ENCODE data around the gene CUL9.

Gene CUL9

DNA sequence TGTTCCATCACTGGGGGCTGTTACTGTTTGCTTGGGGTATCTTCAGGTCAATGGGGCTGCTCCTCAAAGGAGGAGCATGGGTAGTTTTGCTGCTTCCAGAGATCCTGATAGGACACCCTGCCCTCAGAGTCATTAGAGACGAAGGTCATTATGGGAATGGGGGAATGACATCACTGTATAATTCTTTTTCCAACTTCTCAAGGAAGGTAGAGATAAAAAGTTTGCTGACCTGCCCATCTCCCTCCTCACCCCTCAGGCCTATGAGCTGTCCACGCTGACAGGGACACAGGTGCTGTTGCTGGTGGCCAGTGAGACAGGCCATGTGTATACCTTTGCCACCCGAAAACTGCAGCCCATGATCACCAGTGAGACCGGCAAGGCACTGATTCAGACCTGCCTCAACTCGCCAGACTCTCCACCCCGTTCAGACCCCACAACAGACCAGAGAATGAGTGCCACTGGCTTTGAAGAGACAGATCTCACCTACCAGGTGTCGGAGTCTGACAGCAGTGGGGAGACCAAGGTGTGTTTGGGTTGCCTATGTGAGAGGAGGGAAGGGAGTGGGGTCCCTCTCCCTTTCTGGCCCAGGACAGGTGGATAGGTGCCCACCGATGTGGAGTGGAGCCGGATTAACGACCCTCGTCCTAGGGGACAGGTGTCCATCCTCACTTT, 8.3 kb upstream of the CUL9 start:
- no peak for DNase-seq (ENCODE audit: low spot score)

DNA sequence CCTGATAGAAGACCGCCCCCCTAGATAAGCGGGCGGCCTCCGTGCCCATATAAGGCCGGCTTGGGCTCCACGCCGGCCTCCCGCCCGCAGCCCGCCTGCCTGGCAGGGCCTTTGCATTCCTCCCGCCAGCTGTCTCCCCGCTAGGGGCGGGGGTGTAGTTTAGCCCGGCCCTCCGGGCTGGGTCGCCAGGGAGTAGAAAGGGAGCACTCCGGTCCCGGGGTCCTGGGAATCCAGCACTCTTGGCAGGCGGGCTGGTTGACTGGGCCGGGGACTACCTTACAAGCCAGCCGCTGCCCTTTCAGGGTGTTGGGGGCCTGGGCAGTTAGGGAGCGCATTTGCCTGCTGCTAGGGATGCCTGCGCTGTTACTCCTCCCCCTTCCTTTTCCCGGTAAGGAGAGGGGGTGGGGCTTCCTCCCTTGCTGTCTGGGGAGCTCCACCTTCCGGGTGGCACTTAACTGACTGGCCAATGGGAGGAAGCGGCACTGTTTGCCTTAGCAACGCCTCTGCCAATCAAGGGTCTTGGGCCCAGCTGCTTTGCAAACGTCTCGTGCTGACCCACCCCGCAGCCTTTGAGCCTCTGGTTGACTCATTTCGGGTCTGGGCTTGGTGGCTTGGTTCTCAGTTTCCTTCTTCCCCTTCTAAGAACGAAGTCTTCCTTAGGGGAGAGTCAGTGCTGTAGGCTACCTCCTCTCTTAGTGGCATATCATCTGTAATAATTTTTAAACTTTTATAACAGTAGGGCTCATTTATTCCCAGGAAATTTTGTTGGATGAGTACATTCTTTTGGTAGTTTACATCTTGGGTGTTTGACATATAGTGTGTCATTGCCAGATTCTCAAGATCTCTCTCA, 7.5 kb upstream of the CUL9 start:
- DNase-seq (ENCODE audit: low spot score): peak; percentile 98

DNA sequence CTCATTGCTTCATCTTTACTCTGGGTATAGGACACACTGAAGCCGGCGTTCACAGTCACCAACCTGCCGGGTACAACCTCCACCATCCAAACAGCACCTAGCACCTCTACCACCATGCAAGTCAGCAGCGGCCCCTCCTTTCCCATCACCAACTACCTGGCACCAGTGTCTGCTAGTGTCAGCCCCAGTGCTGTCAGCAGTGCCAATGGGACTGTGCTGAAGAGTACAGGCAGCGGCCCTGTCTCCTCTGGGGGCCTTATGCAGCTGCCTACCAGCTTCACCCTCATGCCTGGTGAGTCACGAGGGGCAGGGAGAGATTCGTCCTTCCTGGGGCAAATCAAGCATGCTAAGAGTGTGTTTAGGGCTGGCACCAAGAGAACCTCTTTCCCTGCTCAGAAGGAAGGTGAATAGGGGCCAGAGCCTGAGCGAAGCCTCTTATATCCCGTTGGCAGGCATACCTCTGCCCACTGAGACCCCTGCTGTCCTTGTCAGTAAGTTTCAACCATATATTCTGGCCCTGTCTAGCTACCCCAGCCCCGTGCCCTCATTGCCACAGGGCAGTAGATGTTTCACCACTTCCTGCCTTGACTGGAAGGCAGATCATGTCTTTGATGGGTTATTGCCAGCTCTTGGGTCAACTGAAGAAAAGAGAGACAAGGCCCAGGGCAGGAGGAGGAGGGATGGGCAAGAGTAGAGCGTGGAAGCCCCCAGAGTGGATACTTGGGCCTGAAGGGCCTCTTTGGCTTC, 6.1 kb upstream of the CUL9 start:
- DNase-seq (ENCODE audit: low spot score): no peak

DNA sequence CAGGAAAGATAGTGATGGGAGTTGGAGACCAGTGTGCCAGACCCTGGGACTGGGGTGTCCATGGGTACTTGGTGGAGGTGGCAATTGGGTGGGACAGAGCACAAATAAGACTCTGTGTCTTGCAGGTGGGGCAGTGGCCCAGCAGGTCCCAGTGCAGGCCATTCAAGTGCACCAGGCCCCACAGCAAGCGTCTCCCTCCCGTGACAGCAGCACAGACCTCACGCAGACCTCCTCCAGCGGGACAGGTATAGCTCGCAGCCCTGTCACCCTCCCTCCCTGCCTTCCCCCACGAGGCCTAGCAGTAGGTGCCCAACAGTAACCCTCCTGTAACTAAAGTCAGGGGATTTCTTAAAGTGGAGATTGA, 5.6 kb upstream of the CUL9 start:
- DNase-seq (ENCODE audit: low spot score): no peak

DNA sequence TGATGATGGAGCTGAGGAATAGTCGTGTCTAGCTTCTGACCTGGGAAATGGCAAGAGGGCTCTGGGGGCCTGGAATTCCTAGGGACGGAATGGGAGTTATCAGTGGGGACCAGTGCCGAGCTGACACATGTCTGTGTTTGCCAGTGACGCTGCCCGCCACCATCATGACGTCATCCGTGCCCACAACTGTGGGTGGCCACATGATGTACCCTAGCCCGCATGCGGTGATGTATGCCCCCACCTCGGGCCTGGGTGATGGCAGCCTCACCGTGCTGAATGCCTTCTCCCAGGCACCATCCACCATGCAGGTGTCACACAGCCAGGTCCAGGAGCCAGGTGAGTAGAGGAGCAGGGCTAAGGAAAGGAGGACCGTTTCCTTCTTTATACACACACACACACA, 3.8 kb upstream of the CUL9 start:
- DNase-seq (ENCODE audit: low spot score): no peak

DNA sequence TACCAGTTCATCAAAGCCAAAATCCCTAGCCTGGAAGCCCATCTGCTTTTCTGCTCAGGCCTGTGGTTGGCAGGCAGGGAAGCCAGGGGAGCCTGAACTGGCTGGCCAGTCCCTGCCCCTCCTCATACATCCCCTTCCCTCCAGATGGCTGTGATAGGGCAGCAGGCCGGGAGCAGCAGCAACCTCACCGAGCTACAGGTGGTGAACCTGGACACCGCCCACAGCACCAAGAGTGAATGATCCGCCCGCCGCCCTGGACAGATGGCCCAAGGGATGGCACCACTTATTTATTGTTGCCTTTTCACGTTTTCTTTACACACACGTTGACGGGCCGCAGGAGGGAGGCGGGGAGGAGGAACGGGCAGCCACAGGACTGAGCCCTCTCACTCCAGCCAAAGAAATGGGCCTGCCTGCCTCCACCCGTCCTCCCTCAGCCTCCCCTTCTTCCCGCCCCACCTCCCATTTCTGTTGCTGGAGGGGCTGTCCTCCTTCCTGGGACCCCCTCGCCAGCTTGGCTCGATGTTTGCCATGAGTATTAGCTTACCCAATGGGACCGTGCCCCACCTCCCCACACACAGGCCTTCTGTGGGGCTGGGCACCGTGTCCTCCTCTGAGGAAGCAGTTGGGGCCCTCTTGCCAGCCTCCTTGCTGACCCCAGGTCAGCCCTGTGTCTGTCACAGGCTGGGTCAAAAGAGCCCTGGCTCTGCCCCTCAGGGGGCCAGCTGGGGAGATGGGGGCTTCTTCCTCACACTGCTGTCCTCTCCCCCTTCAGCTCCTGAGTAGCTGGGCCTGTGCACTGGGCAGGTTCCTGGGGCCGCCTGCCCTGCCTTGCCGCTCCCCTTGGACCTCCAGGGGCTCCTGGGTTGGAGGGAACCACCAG, 2.8 kb upstream of the CUL9 start:
- DNase-seq (ENCODE audit: low spot score): no peak

DNA sequence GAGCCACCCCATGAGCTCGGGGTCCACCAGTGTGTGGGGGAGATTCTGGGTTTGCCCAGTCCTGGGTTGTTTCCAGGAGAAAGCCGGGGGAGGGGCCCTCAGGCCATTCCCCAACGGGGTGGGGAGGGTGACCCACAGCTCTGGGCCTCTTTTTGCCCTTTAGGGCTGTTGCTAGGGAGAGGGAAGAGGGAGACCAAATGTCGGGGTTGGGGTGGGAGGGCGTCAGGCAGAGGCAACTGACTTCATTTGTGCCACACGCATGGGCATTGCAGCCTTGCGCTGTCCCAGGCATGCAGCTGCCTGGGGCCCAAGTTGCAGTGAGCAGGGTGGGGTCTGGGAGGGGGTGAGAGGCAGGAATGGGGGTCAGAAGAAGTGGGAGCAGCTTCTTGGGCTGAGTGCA, 1.9 kb upstream of the CUL9 start:
- DNase-seq (ENCODE audit: low spot score): no peak

DNA sequence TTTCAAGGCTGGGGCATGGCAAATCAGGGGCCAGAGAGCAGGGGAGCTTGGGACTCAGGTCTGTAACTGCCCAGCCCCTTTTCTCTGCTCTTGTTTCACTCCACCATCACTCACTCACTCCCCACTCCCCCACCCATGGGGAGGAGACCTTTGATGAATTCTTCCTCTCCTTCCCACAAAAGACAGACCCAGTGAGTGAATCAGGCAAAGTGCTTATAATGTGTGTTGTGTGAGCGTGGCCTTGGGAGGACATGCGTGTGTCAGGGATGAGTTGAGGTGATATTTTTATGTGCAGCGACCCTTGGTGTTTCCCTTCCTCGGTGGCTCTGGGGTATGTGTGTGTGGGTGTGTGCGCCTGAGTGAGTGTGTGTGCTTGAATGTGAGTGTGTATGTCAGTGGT, 1.0 kb upstream of the CUL9 start:
- no peak for DNase-seq (ENCODE audit: low spot score)

DNA sequence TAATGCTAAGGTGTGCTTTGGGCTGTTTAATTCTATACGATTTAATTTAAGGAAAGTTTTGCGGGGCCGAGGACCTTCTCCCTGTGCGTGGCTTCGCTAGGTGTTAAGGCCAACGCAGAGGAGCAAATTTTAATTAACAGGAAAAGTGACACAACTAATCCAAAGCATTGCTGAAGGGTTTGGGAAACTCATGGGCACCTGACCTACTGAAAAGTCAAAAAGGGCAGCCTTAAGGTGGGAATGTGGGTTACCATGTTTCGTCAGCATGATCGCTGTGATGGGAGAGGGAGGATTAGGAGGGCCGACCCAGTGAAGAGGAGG, 415 bp upstream of the CUL9 start:
- DNase-seq (ENCODE audit: low spot score): no peak

- no peak for DNase-seq (ENCODE audit: low spot score)
Measured at GRCh38 chr6:43183441-43183840, 1.4 kb downstream of the CUL9 start.

- DNase-seq (ENCODE audit: low spot score): no peak
Measured at GRCh38 chr6:43184268-43184985, 2.4 kb downstream of the CUL9 start.

GRCh38 chr6:43185391-43185985, 3.5 kb downstream of the CUL9 start:
- no peak for DNase-seq (ENCODE audit: low spot score)

GRCh38 chr6:43186019-43186418, 4.0 kb downstream of the CUL9 start:
- DNase-seq (ENCODE audit: low spot score): no peak

GRCh38 chr6:43186706-43187105, 4.7 kb downstream of the CUL9 start:
- DNase-seq (ENCODE audit: low spot score): no peak

- DNase-seq (ENCODE audit: low spot score): no peak
Measured at GRCh38 chr6:43187821-43188220, 5.8 kb downstream of the CUL9 start.

DNA sequence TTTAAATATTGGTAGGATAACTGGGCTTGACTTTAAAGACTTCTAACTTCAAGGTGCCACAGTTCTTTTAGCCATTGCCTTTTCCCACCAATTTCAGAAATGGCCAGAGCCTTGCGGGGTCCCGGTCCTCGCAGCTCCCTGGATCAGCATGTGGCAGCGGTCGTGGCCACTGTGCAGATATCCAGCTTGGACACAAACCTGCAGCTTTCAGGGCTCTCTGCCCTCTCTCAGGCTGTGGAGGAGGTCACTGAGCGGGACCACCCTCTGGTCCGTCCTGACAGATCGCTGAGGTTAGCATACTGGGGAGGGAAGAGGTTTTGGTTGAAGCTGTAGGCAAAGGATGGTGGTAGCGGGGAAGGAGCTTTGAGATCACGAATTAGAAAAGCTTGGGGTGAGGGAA, 6.4 kb downstream of the CUL9 start:
- no peak for DNase-seq (ENCODE audit: low spot score)

- DNase-seq (ENCODE audit: low spot score): no peak
Measured at GRCh38 chr6:43189776-43190304, 7.8 kb downstream of the CUL9 start.

DNA sequence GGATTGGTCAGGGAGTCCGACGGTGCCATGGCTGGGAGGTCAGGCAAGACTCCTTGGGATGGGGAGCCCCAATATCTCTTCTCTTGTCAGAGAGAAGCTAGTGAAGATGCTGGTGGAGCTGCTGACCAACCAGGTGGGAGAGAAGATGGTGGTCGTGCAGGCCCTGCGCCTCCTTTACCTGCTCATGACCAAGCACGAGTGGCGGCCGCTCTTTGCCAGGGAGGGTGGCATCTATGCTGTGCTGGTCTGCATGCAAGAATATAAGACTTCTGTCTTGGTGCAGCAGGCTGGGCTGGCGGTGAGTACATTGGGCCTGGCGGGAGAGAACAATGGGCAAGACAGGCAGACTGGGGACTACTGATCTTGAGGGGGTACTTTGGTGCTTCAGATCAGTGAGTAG, 10.9 kb downstream of the CUL9 start:
- peak; percentile 25 for DNase-seq (ENCODE audit: low spot score)

DNA sequence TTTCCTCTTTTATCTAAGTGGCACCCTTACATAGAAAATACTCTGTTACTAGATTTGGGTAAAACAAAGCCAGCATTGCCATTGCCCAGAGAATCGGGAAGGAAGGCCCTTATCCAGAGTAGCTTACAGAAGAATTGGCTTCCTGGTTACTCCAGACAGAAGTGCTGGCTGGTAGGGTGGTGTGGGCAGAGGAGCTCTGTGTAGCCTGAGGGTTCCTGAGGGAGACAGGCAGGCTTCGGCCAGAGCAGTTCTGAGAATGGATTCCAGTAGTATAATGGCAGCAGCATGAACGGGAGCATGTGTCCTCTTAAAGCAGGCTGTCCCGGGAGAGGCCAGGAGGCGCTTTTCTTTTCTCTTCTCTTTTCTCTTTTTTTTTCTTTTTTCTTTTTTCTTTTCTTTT, 11.9 kb downstream of the CUL9 start:
- DNase-seq (ENCODE audit: low spot score): peak; percentile 22

GRCh38 chr6:43196337-43196736, 14.3 kb downstream of the CUL9 start:
- peak; percentile 19 for DNase-seq (ENCODE audit: low spot score)

DNA sequence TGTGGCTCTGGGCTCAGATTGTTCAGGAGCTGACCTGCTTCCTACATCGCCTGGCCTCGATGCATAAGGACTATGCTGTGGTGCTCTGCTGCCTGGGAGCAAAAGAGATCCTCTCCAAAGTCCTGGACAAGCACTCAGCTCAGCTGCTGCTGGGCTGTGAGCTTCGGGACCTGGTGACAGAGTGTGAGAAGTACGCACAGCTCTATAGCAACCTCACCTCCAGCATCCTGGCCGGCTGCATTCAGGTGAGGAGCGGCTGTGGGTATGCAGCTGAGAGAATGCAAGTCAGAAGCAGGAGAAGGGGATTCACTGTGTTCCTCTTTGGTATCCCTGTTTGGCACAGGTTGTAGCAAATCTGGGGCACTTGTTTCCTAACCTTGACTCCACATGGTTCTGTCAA, 17.9 kb downstream of the CUL9 start:
- DNase-seq (ENCODE audit: low spot score): peak; percentile 18
